Globus pallidus (tissue), 1 donor: Measurements from ENCODE around the gene BORCS6.
A peak's percentile ranks its signal among the peaks of the same experiment; 100 is the strongest.

Experiments
- DNase-seq: peaks from one replicate; pipeline ENCODE4 v3.0.0-alpha.2; 2015; ENCODE audit warnings: low spot score

Gene BORCS6

DNA sequence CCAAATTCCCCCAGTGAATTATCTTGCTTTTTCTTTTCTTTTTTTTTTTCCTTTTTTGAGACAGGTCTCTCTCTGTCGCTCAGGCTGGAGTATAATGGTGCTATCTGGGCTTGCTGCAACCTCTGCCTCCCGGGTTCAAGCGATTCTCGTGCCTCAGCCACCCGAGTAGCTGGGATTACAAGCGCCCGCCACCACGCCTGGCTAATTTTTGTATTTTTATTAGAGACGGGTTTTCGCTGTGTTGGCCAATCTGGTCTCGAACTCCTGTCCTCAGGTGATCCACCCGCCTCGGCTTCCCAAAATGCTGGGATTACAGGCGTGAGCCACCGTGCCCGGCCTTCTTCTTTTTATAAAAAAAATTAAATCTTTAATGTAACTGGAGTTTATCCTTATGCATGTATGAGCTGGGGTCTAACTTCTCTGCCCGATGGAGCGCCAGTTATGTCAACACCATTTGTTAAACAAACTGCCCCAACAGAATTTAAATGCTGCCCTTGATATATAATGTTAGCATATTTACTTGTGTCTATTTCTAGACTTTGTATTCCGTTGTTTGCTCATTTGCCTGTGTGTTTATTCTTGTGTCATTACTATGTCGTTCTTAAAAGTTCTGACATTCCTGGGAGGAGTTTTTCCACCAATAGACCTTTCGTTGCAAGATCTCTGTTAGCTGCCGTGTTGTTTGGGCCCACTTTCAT, 20.9 kb upstream of the BORCS6 start:
- no peak for DNase-seq

DNA sequence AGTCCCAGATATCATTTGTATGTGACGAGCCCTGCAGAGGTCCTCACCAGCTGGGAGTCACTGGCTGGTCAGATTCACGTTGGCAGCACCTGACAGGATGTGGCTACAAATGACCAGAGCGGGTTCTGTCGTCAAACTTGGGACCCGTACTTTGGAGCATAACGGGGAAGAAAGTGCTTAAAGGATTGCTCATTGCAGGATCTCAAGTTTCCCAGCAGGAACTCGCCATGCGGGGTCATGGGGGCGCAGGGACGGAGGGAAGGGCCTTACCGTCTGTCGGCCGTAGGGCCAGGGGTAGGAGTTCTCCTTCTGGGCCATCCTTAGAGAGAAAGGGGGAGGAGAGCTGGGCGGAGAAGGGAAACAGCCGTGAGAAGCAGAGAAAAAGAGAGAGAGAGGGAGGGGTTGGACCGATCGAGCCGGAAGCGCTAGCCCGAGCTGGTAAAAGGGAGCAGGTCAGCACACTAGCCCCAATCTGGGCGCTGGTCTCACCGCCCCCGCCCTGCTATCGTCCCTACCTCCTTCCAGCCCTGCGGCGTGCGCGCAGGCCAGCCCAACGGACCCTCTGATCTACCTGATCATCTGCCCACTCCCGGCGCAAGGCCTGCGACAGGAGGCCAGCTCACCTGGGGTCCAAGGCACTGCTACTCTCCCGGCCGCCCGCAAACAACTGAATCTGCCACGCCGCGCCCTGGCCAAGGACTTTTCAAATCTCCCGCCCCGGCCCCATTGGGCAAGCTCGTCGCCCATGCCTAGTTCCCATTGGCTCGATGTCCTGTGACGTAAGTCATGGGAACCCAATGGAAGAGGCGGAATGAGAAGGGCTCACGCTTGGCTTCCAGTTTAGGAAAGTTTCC, 20.2 kb upstream of the BORCS6 start, which contains the start of gene AURKB:
Gene AURKB, minus strand, starts transcription at position 669 of the 854 bp plus-strand sequence. Its CDS starts 351 bp downstream, at position 318.
- DNase-seq: peak; percentile 93

DNA sequence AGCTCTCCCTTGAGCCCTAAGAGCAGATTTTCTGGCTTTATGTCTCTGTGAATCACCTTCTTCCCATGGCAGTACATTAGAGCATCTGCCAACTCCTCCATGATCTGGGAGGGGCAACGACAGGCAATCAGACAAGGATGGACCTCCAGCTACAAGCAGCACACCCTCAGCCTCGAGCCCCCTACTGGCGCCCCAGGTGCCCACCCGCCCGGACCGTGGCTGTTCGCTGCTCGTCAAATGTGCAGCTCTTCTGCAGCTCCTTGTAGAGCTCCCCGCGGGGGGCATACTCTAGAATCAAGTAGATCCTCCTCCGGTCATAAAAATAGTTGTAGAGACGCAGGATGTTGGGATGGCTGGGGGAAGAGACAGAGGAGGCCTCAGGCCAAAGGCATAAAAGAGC, 16.6 kb upstream of the BORCS6 start:
- no peak for DNase-seq

DNA sequence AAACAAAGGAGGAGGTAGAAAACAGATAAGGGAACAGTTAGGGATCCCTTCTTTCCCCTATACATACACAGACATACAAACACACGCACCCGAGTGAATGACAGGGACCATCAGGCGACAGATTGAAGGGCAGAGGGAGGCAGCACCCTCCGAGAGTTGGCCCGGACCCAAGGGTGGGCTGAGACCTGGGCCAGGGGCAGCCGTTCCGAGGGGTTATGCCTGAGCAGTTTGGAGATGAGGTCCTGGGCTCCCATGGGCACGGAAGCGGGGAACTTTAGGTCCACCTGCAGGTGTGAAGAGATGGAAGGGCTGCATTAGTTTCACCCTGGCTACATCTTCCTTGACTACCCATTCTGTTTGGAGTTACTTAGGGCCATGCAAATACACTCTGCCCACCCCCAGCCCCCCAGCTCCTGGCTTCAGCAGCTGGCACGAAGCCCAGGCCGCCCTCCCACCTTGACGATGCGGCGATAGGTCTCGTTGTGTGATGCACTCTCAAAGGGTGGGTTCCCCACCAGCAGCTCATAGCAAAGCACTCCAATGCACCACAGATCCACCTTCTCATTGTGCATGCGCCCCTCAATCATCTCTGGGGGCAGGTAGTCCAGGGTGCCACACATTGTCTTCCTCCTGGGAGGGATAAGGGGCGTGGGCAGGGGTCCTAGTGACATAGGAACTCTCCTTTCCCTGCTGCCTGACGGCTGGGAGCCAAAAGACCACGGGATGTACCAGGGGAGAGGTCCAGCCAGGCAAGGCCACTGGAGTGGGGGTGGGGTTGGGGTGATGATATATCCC, 15.0 kb upstream of the BORCS6 start:
- DNase-seq: no peak

DNA sequence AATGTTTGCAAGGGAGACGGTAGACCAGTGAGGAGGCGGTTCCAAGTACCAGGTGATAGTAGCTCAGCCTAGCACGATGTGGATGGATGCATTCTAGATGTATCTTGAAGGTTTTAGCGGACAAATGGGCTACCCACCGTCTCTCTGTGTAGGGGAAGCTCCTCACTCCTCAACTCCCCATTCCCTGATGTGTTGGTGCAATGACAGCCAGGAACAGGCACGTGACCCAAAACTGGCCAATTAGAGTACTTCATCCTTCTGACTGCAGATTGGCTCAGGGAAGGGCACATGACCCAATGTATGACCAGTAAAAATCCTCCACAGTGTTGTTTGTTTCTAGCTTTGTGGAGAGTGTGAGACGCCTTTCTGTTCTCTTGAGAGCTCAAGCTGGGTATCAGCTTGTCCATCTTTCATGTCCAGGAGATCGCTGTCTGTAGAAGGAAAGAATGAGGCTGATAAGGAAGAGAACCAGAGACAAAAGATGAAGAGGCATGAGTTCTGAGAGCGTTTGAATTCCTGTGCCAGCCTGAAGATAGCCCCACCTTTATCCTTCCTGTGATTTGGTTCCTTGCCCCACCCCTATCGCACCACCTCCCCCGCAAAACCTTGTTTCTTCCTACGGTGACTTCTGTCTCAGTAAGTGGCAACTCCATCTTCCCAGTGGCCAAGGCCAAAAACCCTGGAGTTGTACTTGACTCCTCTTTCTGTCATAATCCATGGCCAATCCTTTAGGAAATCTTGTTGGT, 2.3 kb upstream of the BORCS6 start:
- peak; percentile 98 for DNase-seq

DNA sequence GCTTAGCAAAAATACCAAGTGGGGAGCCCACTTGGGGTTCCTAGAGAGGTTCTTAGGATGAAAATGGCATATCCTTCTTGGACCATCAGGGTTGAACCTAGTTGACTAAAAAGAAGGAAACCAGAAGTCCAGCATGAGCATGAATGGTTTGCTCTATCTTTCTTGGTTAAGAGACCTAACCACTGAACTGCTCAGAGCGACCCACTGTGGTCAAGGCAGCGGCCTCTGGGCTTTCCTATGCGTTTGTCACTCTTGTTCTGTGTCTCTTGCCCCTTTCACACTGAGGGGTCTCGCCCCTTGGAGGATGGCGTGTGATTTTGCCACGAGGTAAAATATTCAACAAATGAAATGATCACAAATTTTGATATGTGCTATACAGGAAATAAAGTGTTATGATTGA, 526 bp upstream of the BORCS6 start:
- DNase-seq: no peak

DNA sequence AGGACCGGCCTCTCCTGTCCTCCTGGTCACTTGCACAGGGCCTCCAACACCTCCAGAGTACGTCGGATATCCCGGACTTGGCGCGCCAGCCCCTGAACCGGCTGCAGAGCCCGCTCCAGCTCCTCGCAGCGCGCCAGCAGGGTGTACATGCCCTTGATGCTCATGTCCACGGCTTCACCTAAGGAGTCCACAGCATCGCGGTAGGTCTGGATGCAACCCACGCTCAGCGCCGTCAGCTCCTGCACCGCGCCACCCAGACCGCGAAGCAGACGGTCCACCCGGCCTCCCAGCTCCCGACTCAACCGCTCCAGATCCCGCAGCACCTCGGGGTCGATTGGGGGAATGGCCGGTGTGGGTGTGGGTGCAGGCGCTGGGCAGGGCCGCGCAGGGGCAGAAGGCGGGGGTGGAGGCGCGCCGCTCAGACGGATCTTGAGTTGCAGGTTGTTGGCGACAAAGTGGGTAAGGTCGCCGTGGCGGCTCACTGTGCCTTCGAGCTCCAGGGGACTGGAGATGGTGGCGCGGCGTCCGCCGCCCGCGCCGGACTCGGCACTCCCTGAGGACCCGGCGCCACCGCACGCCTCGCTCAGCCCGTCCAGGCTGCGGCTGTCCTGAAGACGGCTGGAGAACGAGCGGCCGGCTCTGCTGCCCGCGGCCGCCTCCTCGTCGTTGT, 804 bp downstream of the BORCS6 start:
- no peak for DNase-seq

DNA sequence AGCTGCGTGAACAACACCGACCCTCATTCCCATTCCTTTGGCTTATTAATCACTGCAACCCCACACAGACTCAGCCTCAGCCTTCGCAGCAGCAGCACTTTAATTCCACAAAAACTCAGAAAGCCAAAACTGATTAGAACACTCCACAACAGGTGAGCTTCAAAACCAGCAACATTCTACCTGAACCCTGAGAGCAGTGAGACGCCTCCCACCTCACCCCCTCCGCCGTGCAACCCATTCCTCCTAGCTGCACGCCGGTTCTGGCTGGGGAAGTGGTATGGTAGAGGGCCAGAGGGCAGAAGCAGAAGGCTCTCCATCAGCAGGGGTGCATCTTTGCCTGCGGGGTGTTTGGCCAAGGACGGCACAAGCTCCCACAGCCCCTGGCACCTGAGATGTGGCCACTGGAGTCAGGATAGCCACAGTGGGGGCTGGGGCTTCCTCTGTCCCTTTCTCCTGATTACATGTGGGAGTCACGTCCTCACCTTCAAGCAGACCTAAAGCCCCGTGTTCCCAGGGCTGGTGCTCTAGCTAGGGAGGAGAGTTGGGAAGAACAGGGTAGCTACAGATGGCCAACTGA, 1.6 kb downstream of the BORCS6 start:
- no peak for DNase-seq

DNA sequence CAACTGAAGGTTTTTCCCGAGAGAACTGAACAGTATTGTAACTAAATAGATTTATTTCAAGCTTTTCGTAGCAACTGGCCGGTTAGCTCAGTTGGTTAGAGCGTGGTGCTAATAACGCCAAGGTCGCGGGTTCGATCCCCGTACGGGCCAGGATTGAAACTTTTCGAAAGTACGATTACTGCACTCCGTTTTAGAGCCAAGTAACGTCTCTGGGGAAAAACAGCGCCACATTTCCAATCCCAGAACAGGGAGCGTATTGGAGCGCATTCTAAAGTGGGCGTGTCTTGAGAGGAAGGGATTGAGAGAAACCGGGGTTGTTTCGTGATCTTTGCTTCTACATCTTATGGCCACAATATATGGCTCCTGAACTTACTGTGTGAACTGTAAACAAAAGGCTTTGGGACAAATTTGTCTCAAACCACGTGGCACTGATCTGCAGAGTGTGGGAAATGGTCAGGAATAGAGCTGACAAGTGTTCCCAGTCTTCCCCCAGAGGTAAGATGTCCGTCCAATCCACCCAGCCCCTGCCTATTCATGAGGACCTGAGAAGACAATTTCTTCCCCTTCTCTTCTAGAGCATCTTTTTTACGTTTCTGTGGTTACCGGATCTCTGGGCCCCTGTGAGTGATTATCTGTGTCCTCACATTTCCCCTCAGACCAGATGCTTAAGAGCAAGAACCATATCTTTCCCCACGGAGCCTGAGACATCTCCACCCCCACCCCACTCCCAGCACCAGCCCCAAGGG, 2.3 kb downstream of the BORCS6 start:
- peak; percentile 93 for DNase-seq

DNA sequence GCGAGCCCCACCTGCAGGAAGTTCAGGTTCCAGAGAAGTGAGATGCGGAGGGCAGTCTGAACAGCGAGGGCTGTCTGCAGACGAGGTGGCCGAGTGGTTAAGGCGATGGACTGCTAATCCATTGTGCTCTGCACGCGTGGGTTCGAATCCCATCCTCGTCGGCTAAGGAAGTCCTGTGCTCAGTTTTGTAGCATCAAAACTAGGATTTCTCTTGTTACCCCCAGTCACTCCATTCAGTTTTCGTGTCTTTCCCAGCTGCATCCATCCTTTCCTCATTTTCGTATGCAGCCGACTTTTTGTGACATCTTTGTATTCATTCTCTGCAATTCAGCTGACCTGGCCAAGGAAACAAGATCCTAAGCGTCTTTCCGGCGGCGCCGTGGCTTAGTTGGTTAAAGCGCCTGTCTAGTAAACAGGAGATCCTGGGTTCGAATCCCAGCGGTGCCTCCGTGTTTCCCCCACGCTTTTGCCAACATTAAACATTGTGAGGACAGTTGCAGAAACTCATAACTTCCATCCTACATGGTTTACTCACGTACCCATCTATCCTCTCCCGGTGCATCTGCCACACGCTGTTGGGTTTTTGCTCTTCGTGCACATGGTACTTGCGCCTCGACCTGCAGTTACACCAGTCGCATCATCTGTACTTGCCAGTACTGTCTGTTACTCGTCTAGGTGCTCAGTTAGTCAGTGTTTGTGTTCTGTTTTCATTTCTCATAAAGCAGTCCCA, 3.0 kb downstream of the BORCS6 start:
- DNase-seq: peak; percentile 94

DNA sequence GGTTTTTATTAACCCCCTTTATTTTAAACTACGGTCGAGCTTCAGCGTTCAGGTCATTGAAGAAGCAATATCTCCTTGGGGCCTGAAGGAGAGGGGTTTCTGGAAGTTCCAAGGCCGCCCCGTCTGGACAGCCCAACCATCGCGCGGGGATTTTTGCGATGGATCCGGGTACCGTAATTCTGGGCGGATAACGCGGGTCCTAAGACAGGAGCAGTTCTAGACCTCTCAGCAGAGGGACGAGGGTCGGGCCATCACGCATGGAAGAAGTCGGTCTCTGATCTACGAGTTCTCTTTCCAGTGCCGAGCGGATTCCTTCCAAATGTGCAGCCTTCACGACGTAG, 3.6 kb downstream of the BORCS6 start:
- no peak for DNase-seq

DNA sequence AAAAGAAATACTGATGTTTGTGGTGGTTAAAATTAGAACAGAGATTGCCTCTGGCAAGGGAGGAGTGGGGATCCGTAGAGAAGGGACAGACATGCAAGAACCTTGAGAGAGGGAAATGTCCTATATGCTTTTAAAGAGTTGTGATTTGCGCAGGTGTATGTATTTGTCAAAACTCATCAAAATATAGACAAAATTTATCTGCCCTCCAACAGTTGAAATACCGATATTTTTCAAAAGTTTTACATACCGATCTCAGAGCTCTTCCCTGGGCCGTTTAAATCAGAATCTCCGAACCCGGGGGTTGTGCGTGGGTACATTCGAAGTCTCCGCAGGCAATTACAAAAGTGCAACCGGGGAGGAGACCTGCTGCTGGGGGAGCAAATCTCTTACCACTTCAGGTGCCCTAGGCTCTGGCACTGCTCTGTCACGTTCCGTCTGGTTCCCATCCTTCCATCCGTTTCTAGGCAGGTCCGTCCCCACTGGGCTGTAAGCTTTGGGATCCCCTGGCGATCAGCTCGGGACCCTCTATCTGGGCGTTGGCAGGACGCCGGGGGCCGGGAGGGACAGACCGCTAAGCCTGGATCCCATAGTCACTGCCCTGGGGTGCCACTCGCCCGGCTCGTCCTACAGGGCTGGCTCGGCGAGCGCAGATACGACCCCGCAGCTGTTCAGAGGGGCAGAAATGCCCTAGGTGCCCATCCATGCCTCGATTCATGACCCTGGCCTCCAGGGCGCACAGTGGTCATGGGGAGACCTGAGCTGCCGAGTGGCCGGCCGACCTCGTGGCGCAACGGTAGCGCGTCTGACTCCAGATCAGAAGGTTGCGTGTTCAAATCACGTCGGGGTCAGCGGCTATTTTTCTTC, 4.2 kb downstream of the BORCS6 start:
- peak; percentile 85 for DNase-seq

DNA sequence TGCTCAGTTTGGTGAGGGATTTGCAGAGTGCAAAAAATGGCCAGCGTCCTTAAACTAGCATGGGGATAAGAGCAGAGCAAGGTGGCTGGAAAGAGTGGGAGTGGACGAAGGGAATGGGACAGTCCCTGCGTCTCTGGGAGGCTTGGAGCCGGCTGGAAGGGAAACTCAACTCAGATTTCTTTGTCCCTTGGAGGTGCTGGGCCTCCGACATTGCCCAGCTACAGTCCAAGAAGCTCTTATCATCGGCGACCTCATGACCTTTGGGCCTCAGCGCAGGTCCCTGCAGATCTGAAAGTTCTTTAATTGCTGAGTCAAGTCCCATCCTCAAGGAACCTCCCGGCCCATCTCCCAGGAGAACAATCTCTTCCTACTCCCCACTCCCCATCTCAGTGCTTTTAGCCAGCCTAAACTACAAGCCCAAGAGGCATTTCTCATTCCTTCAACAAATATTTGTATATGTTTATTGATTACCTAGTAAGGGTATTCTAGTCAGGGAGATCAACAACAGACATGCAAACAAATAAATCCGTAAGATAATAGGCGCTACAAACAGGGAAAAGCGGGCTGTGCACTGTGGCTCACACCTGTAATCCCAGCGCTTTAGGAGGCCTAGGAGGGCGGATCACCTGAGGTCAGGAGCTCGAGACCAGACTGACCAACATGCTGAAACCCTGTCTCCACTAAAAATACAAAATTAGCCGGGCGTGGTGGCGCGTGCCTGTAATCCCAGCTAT, 12.8 kb downstream of the BORCS6 start:
- no peak for DNase-seq

DNA sequence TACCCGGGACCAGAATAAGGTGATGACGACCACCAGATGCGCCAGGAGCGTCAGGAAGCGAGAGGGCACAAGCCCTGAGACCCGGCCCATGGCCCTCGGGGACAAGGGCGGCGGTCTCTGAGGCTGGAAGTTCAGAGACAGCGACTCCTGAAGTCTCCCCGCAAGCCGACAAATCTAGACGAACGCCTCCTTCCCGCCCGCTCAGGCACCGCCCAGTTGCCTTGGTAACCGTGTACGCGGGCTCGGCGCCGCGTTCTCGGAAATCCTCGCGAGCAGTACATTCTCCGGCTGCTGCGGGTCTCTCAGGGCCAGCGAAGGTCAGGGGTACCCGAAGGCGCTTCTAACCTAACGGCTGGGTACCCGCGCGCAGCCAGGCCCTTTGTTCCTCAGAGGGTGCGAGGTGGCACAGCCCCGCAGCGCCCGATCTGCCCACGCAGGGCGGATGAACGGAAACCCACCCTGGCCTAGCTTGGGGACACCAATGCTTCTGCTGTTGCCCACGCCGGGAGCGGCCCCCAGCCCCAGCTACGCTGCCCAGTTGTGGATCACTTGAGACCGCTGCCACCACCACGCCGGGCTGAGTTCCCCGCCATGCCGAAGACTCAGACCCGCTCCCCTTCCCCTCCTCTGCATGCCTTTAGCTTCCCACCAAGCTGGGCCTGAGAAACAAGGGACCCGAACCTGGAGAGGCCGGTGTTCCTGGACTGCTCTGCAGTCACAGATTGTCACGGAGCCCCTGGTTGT, 13.6 kb downstream of the BORCS6 start, which contains the start of gene TMEM107:
Gene TMEM107, minus strand, starts transcription at position 184 of the 744 bp plus-strand sequence. Its CDS starts 94 bp downstream, at position 90.
- DNase-seq: peak; percentile 66

DNA sequence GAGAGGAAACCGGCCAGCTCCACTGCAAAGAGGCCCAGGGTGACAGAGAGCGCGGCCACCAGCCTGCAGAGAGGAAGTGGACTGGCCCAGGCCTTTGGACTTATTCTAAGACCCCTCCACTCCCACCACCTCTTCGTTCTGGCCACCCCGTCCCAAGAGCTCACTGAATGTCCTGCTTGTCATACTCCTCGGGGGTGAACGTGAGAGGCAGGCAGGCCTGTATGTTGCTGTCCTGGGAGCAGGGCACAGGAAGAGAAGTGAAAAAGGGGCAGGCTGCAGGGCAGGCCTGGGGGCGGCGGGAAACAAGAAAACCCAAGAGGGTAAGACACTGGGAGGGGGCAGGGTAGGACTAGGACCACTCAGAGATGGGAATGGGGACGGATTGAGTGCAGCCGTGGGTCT, 14.2 kb downstream of the BORCS6 start:
- DNase-seq: no peak

DNA sequence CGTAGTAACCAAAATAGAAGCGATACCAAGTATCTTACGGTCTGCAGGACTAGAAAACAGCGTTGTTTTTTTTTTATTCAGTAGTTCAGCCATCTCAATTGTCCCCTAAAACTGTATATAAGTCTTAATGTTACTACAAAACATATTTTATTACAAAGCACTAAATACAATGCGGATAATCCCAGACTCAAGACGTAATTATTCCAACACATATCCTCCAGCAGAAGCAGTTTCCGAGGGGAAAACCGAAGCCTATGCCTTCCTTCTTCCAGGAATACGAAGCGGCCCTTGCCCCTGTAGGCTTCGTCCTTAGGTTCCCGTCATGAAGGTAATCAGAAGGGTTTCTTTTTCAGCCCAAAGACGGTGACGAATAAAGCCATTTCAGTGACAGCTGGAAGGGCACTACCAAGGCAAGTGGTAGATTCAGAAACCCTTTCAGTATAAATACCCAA, 16.1 kb downstream of the BORCS6 start:
- no peak for DNase-seq
